HepG2 (cell line): ENCODE data around the gene ZBTB48. TPM values are rescaled to one million over a fixed set of nuclear protein-coding genes. Genes with fewer than 3 reads are reported as not detected.

Experiments
- ATAC-seq: fragments of 200-7000 bp; cut with Tn5 transposase; 3 replicates; pipeline ENCODE4 v1.9.1; 2020; ENCODE audit warnings: mild to moderate bottlenecking, moderate library complexity
- BruUV-seq: library from RNA; stranded (reverse); fragments of 400-500 nt; replicated peaks from 2 replicates; lab custom pipeline; 2021; lab: Mats Ljungman, UMichigan
- CTCF ChIA-PET: fragments of 300-600 bp; formaldehyde crosslinking; extraction: SDS; loops from one replicate; lab custom pipeline; 2021; ENCODE audit warnings: low total read pairs, inconsistent platforms, low intra/inter-chr PET ratio; lab: Yijun Ruan, JAX
- POLR2A ChIA-PET: fragments of 350-600 bp; sonication (Branson Sonifier 250); formaldehyde crosslinking; loops from one replicate; lab custom pipeline; 2020; ENCODE audit warnings: antibody characterized with exemption, inconsistent platforms; lab: Yijun Ruan, JAX
- DNase-seq: peaks from one replicate; pipeline ENCODE4 v3.0.0-alpha.2; 2015; ENCODE audit warnings: low spot score
- FAIRE-seq: peaks from 3 replicates; lab custom pipeline; 2011; peaks lifted over from hg19 to GRCh38; lab: Jason Lieb, UNC
- H2AFZ ChIP-seq: one replicate; pipeline ENCODE4 v1.6.1; 2011; ENCODE audit warnings: low read length, inconsistent platforms
- H3K27ac ChIP-seq: fragments of 300-600 bp; 3 replicates; pipeline ENCODE4 v1.8.0; 2011; ENCODE audit warnings: mixed run types, mild to moderate bottlenecking, mixed read lengths, low read length, inconsistent platforms; ENCODE audit not compliant: insufficient read depth; ENCODE audit errors: extremely low read length
- H3K27me3 ChIP-seq, 2 experiments: fragments of 200-600 bp in 1 of 2; 2 replicates in 1 of 2; 3 replicates in 1 of 2; pipeline versions ENCODE4 v1.6.0 to v1.8.0; 2011; ENCODE audit warnings: low read length in 2 of 2, mild to moderate bottlenecking in 2 of 2, moderate library complexity in 2 of 2, inconsistent platforms in 1 of 2; ENCODE audit not compliant: insufficient read depth in 2 of 2, control insufficient read depth in 1 of 2
- H3K36me3 ChIP-seq, 2 experiments: fragments of 200-600 bp in 1 of 2; replicated peaks in 1 of 2; 2 replicates in 1 of 2; 3 replicates in 1 of 2; pipeline versions ENCODE4 v1.5.1 to v1.8.0; 2011; ENCODE audit warnings: low read length in 2 of 2, inconsistent platforms in 1 of 2; ENCODE audit not compliant: insufficient read depth in 2 of 2, control insufficient read depth in 1 of 2
- H3K4me1 ChIP-seq: 2 replicates; pipeline ENCODE4 v1.5.1; 2012; ENCODE audit warnings: low read length, inconsistent platforms; ENCODE audit not compliant: insufficient read depth
- H3K4me2 ChIP-seq: 2 replicates; pipeline ENCODE4 v1.6.0; 2011; ENCODE audit warnings: low read depth, low read length, inconsistent platforms
- H3K4me3 ChIP-seq, 3 experiments: fragments of 200-600 bp in 1 of 3; sonication (generic), shearing (Covaris generic) in 1 of 3; replicated peaks in 1 of 3; 2 replicates each; pipeline ENCODE4 v1.5.1; 2011 to 2016; ENCODE audit warnings: low read length in 3 of 3, inconsistent platforms in 2 of 3, low read depth in 2 of 3, mild to moderate bottlenecking in 2 of 3, control low read depth in 1 of 3, mixed read lengths in 1 of 3; ENCODE audit not compliant: insufficient read depth in 1 of 3
- H3K79me2 ChIP-seq: one replicate; pipeline ENCODE4 v1.6.1; 2011; ENCODE audit warnings: low read length, inconsistent platforms; ENCODE audit not compliant: insufficient read depth
- H3K9ac ChIP-seq: 2 replicates; pipeline ENCODE4 v1.6.0; 2011; ENCODE audit warnings: mild to moderate bottlenecking, low read depth, low read length, inconsistent platforms; ENCODE audit not compliant: insufficient read depth
- H3K9me3 ChIP-seq: 2 replicates; pipeline ENCODE4 v1.5.1; 2012; ENCODE audit warnings: mild to moderate bottlenecking, low read length
- H4K20me1 ChIP-seq: 2 replicates; pipeline ENCODE4 v1.6.0; 2011; ENCODE audit warnings: inconsistent platforms, mild to moderate bottlenecking, low read length, moderate library complexity; ENCODE audit not compliant: insufficient read depth
- BORCS8-MEF2B ChIP-seq: sonication (generic); formaldehyde crosslinking; IDR thresholded peaks from 2 replicates; pipeline ENCODE4 v1.8.0; 2022; ENCODE audit warnings: mild to moderate bottlenecking, missing genetic modification reagents
- CC2D1A ChIP-seq: sonication (generic); formaldehyde crosslinking; IDR thresholded peaks from 2 replicates; pipeline ENCODE4 v1.8.1; 2023; ENCODE audit warnings: mild to moderate bottlenecking, missing genetic modification reagents
- DNMT1 ChIP-seq: sonication (generic); formaldehyde crosslinking; IDR thresholded peaks from 2 replicates; pipeline ENCODE4 v1.5.1; 2020; ENCODE audit warnings: mild to moderate bottlenecking, missing genetic modification reagents
- KAT2B ChIP-seq: fragments of 150-350 bp; IDR thresholded peaks from 2 replicates; pipeline ENCODE4 v1.6.1; 2014; ENCODE audit warnings: low read depth, low read length, borderline replicate concordance
- MEF2D ChIP-seq: sonication (generic); formaldehyde crosslinking; IDR thresholded peaks from 2 replicates; pipeline ENCODE4 v1.5.1; 2020; ENCODE audit warnings: mild to moderate bottlenecking, missing genetic modification reagents
- SAP130 ChIP-seq: IDR thresholded peaks from 2 replicates; pipeline ENCODE4 v1.6.1; 2016; ENCODE audit warnings: low read depth
- SP140L ChIP-seq: sonication (generic); formaldehyde crosslinking; IDR thresholded peaks from 2 replicates; pipeline ENCODE4 v1.4.0; 2020; ENCODE audit warnings: missing genetic modification reagents, borderline replicate concordance
- STAG1 ChIP-seq: sonication (generic); formaldehyde crosslinking; IDR thresholded peaks from 2 replicates; pipeline ENCODE4 v1.4.0; 2020; ENCODE audit warnings: missing genetic modification reagents
- TMF1 ChIP-seq: sonication (generic); formaldehyde crosslinking; IDR thresholded peaks from 2 replicates; pipeline ENCODE4 v1.8.1; 2022; ENCODE audit warnings: low read depth, missing genetic modification reagents
- ZFP1 ChIP-seq: IDR thresholded peaks from 2 replicates; pipeline ENCODE4 v1.6.1; 2016
- ZNF598 ChIP-seq: sonication (generic); formaldehyde crosslinking; IDR thresholded peaks from 2 replicates; pipeline ENCODE4 v1.5.1; 2020; ENCODE audit warnings: mild to moderate bottlenecking, missing genetic modification reagents, borderline replicate concordance
- ZNF678 ChIP-seq: sonication (generic); formaldehyde crosslinking; IDR thresholded peaks from 2 replicates; pipeline ENCODE4 v1.4.0; 2020; ENCODE audit warnings: mild to moderate bottlenecking, missing genetic modification reagents
- ZSCAN31 ChIP-seq: sonication (generic); formaldehyde crosslinking; IDR thresholded peaks from 2 replicates; pipeline ENCODE4 v1.5.0; 2020; ENCODE audit warnings: low read depth, mild to moderate bottlenecking, missing genetic modification reagents
- WGBS: methylation state at CpG from one replicate; pipeline ENCODE4 v1.1.6; 2017; ENCODE audit warnings: low lambda C conversion rate; 5-methylcytosine and 5-hydroxymethylcytosine counted together
- in situ Hi-C: cut with HindIII; loops from 2 replicates; pipeline ENCODE4 v1.10.0; 2017; ENCODE audit warnings: low pct_unique_long_range_greater_than_20kb; ENCODE audit not compliant: extremely low pct_ligation_motif_present
- intact Hi-C: fragments of 100-400 bp; cut with micrococcal nuclease; formaldehyde crosslinking; loops from one replicate; pipeline ENCODE4 v1.10.0; 2022; ENCODE audit not compliant: unreplicated experiment
- polyA plus RNA-seq, 8 experiments: library from polyadenylated mRNA; depleted of rRNA in 3 of 8; stranded (reverse) in 7 of 8; unstranded in 1 of 8; fragments of >200 nt; fragmentation: Illumina TruSeq in 4 of 8; extraction: Trizol in 4 of 8; gene quantifications; 2 replicates each; pipeline versions ENCODE4 v1.2.1 to v1.2.3, GENCODE V29; 2011 to 2016; ENCODE audit warnings: low read depth in 4 of 8, missing spikeins in 1 of 8, mixed read lengths in 1 of 8; ENCODE audit not compliant: insufficient read depth in 1 of 8
- total RNA-seq, 5 experiments: library from RNA; depleted of rRNA; stranded (reverse); fragments of >200 nt; fragmentation: Illumina TruSeq; extraction: Trizol; gene quantifications; 2 replicates each; pipeline ENCODE4 v1.2.3, GENCODE V29; 2016; ENCODE audit warnings: low read depth in 1 of 5
- TF ChIP-seq, protein P1 (sequence below), 2 experiments: sonication (generic) in 1 of 2; formaldehyde crosslinking in 1 of 2; IDR thresholded peaks; 2 replicates each; pipeline versions ENCODE4 v1.4.0 to v1.6.1; 2018 to 2020; ENCODE audit warnings: missing genetic modification reagents in 2 of 2, borderline replicate concordance in 1 of 2, low read depth in 1 of 2, mild to moderate bottlenecking in 1 of 2, missing biosample characterization in 1 of 2

The ZBTB48 gene
- total and polyA plus RNA-seq, 2 of the 13 experiments (the other 11 are each of a cell fraction or from before 2014, with no cell fraction given), result 13.0 to 17.1 TPM

DNA sequence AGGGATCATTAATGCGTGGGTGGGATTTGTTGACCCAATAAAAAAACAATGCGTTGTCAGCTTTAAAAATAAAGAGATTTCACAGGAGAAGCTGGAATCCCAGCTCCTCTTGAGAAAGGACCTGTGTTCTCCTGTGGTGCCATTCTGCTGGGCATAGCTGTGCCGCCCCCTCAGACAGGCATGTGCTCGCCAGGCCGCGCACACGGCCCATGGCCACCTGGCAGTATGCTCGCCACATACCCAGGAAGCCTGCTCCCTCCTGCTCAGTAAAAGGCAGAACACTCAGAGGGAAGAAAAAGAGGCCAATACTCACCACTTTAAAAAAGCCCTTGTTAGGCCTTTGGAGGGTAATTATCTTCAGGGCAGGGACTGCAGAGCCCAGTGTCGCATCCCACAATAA, 58.0 kb downstream of the ZBTB48 start:
- no peak for FAIRE-seq
- peaks cover 38 to 89% of the 10 kb centered on the region in 2 experiments; a peak in 4 of 5 replicates for H3K36me3 ChIP-seq
- no peak overlapping the region for H2AFZ ChIP-seq
- no peaks in the 10 kb centered on the region for H3K9me3 ChIP-seq
- ChIA-PET CTCF (no interaction called here), POLR2A (no interaction called here)
- H3K4me2 ChIP-seq, result no peak overlapping the region
- no peak overlapping the region for H3K27ac ChIP-seq
- no peak overlapping the region for H3K9ac ChIP-seq
- BruUV-seq, result no TSS peak
- no peak overlapping the region for H3K4me3 ChIP-seq
- ATAC-seq, result no peak
- no peak for DNase-seq
- in situ Hi-C loops (no loop called here), intact Hi-C loops (no loop called here)
- H3K4me1 ChIP-seq, result no peaks in the 10 kb centered on the region
- no peaks in the 10 kb centered on the region for H3K27me3 ChIP-seq
- TF ChIP-seq MEF2D, result no peak
- TF ChIP-seq BORCS8-MEF2B, result no peak
- no peak for TF ChIP-seq KAT2B
- no peak for TF ChIP-seq STAG1
- no peak for TF ChIP-seq ZNF598 (CRISPR knock-in tag)
- no peak for TF ChIP-seq ZNF678 (CRISPR knock-in tag)
- TF ChIP-seq ZSCAN31, result no peak
- TF ChIP-seq TMF1 (CRISPR knock-in tag), result no peak
- TF ChIP-seq SAP130 (CRISPR knock-in tag), result no peak
- TF ChIP-seq, protein P1, sequence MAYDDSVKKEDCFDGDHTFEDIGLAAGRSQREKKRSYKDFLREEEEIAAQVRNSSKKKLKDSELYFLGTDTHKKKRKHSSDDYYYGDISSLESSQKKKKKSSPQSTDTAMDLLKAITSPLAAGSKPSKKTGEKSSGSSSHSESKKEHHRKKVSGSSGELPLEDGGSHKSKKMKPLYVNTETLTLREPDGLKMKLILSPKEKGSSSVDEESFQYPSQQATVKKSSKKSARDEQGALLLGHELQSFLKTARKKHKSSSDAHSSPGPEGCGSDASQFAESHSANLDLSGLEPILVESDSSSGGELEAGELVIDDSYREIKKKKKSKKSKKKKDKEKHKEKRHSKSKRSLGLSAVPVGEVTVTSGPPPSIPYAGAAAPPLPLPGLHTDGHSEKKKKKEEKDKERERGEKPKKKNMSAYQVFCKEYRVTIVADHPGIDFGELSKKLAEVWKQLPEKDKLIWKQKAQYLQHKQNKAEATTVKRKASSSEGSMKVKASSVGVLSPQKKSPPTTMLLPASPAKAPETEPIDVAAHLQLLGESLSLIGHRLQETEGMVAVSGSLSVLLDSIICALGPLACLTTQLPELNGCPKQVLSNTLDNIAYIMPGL (CRISPR knock-in tag; IDR thresholded peaks at IDR 0.05; ENCODE audit: borderline replicate concordance in 1 of 2, low read depth in 1 of 2), result no peak
- no peak for TF ChIP-seq DNMT1 (CRISPR knock-in tag)
- no peak for TF ChIP-seq SP140L
- no peak for TF ChIP-seq ZFP1
- TF ChIP-seq CC2D1A, result no peak
- H3K79me2 ChIP-seq, result no peaks in the 10 kb centered on the region
- peaks cover 8% of the 10 kb centered on the region; the same call in 1 of the 2 replicates for H4K20me1 ChIP-seq
- 100% methylated on average over 6 of the region's 9 CpGs for WGBS
